ENCODE data around the gene PPIL1. TPM values are rescaled to one million over a fixed set of nuclear protein-coding genes. Genes with fewer than 3 reads are reported as not detected.

Gene PPIL1
- total and polyA plus RNA-seq, 2 of the 8 experiments (the other 6 are each of a cell fraction or from before 2014, with no cell fraction given) = 83.7 to 86.5 TPM

DNA sequence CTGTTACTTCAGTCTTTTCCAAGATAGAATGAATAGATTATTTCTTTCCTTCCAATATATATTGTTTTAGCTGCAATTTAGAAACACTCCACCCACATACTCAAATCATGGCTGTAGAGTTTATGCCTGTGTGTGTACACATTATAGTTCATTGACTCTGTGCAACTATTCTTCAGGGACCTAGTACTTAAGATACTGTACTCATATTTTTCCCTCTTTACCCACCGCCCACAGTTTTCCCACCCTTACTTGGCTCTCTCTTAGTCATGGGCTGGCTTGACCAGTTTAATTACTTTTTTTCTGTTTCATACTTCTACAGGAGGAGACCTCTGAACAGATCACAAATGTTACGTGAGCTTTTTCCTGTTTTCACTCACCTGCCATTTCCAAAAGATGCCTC is 41.5 kb upstream of the PPIL1 start (continued):
- no peak for TF ChIP-seq TAF1 (IDR thresholded peaks at IDR 0.05; ENCODE audit: low read depth, low read length)
